ENCODE data around the gene CFAP65.

GRCh38 chr2:219081096-219081495 is 39.8 kb upstream of the CFAP65 start:
- TF ChIP-seq, protein P1, sequence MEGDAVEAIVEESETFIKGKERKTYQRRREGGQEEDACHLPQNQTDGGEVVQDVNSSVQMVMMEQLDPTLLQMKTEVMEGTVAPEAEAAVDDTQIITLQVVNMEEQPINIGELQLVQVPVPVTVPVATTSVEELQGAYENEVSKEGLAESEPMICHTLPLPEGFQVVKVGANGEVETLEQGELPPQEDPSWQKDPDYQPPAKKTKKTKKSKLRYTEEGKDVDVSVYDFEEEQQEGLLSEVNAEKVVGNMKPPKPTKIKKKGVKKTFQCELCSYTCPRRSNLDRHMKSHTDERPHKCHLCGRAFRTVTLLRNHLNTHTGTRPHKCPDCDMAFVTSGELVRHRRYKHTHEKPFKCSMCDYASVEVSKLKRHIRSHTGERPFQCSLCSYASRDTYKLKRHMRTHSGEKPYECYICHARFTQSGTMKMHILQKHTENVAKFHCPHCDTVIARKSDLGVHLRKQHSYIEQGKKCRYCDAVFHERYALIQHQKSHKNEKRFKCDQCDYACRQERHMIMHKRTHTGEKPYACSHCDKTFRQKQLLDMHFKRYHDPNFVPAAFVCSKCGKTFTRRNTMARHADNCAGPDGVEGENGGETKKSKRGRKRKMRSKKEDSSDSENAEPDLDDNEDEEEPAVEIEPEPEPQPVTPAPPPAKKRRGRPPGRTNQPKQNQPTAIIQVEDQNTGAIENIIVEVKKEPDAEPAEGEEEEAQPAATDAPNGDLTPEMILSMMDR (optimal IDR thresholded peaks at IDR 0.05 in 1 of 3, IDR thresholded peaks at IDR 0.05 in 1 of 3, conservative IDR thresholded peaks at IDR 0.05 in 1 of 3; ENCODE audit: extremely low read depth in 1 of 3, insufficient read depth in 2 of 3, low read length in 3 of 3), result no peak
- no peak for TF ChIP-seq EZH2 (IDR thresholded peaks at IDR 0.05; ENCODE audit: low read length)

Data from keratinocyte (primary cell).